NB4 (cell line): ENCODE measurements around the gene FKBP2.

Experiments used
- DNase-seq: peaks from one replicate; pipeline ENCODE4 v3.0.0; 2010; ENCODE audit warnings: low read depth
- H3K4me3 ChIP-seq: one replicate; pipeline ENCODE4 v1.5.1; 2011; ENCODE audit warnings: mild to moderate bottlenecking, low read depth, low read length, moderate library complexity
- MYC ChIP-seq: IDR thresholded peaks from 2 replicates; pipeline ENCODE4 v1.6.1; 2011; ENCODE audit warnings: low read depth, low read length
- POLR2A ChIP-seq: IDR thresholded peaks from 2 replicates; pipeline ENCODE4 v1.6.1; 2011; ENCODE audit warnings: mild to moderate bottlenecking; ENCODE audit not compliant: insufficient read length; ENCODE audit errors: extremely low read depth
- TF ChIP-seq, protein P1 (sequence below): IDR thresholded peaks from 2 replicates; pipeline ENCODE4 v1.6.1; 2011; ENCODE audit warnings: low read depth, low read length
- TF ChIP-seq, protein P2 (sequence below): IDR thresholded peaks from one replicate; pipeline ENCODE4 v1.5.1; 2012; ENCODE audit warnings: low read depth, low read length

Gene FKBP2

DNA sequence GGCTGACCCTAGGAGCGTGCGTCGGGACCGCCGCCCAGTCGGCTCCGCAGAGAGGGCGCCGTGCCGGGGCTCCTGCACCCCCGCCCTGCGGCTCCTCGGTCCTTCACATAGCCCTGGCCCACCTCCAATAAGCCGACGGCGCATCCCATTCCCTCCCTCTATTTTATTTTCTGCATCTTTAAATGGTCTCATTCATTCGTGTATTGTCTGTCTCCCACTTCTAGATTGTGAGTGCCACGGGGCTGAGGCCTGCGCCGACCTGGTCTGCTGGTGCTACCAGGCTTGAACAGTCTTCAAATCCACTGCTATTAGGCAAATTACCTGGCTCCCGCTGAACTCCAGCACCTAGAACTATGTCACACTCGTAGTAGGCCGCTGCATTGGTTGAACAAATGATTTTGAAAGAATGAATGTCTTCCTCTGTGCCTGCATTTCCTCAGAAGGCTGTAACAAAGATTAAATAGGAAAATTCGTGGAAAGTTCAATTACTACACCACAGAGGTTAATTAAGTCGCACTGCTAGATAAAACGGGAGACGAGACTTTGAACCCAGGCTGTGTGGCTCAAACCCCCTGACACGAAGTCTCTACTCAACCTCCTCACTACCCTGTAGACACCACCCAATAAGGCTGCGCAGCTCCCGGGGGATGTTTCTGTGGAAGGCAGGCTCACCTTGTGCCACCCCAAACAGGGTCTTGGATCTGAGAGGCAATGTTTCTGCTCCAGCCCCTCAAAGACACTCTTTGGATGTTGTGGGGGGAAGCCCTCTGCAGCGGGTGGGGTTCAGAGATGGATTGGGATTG lies 7.0 kb downstream of the FKBP2 start:
- no peak for DNase-seq
- TF ChIP-seq, protein P1, sequence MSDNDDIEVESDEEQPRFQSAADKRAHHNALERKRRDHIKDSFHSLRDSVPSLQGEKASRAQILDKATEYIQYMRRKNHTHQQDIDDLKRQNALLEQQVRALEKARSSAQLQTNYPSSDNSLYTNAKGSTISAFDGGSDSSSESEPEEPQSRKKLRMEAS = no peak
- H3K4me3 ChIP-seq = no peak overlapping the region

DNA sequence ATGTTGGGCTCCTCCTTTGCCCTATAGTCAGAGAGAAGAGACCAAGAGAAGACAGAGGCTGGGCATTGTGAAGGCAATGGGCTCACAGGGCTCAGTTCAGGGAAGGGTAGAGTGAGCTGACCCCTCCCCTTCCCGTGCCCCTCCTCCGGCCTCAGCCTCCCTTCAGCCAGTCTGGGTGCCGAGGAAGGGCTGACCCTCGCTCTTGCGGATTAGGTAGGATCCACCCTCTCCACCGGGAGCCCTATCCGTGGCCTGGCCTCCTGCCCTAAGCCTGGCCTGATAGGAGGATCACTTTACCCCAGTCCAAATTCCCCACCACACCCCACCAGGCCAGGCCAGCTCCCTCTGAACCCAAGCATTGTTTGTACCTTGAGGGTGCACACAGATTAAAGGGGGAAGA lies 7.7 kb downstream of the FKBP2 start:
- TF ChIP-seq, protein P2, sequence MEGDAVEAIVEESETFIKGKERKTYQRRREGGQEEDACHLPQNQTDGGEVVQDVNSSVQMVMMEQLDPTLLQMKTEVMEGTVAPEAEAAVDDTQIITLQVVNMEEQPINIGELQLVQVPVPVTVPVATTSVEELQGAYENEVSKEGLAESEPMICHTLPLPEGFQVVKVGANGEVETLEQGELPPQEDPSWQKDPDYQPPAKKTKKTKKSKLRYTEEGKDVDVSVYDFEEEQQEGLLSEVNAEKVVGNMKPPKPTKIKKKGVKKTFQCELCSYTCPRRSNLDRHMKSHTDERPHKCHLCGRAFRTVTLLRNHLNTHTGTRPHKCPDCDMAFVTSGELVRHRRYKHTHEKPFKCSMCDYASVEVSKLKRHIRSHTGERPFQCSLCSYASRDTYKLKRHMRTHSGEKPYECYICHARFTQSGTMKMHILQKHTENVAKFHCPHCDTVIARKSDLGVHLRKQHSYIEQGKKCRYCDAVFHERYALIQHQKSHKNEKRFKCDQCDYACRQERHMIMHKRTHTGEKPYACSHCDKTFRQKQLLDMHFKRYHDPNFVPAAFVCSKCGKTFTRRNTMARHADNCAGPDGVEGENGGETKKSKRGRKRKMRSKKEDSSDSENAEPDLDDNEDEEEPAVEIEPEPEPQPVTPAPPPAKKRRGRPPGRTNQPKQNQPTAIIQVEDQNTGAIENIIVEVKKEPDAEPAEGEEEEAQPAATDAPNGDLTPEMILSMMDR = no peak
- TF ChIP-seq POLR2A (no peak), MYC (no peak)
- TF ChIP-seq, protein P1 = no peak
- no peak for DNase-seq
- no peak overlapping the region for H3K4me3 ChIP-seq

DNA sequence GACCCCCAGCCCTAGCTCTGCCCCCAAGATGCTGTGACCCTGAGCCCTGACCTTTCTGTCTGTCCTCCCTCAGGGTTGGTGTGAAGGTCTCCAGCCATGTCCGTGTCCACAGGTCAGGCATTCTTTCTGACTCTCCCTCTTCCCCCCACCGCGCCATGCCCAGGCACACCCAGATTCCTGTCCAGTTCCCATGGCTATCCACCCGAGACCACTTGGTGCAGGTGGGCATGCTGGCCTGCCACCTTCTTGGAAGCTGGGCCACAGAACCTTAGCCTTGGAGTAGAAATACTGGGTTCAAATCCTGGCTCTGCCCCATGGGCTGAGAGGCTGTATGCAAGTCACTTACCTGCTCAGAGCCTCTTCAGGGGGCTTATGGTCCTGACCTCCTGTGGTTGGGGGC lies 8.1 kb downstream of the FKBP2 start:
- TF ChIP-seq, protein P2 = no peak
- TF ChIP-seq MYC (no peak), POLR2A (no peak)
- TF ChIP-seq, protein P1 = no peak
- DNase-seq = no peak
- no peak overlapping the region for H3K4me3 ChIP-seq

- H3K4me3 ChIP-seq = no peak overlapping the region
- no peak for TF ChIP-seq POLR2A
- no peak for TF ChIP-seq MYC
- TF ChIP-seq, protein P1 = no peak
- TF ChIP-seq, protein P2 = no peak
- no peak for DNase-seq
Measured at GRCh38 chr11:64249563-64250414, 8.9 kb downstream of the FKBP2 start.

DNA sequence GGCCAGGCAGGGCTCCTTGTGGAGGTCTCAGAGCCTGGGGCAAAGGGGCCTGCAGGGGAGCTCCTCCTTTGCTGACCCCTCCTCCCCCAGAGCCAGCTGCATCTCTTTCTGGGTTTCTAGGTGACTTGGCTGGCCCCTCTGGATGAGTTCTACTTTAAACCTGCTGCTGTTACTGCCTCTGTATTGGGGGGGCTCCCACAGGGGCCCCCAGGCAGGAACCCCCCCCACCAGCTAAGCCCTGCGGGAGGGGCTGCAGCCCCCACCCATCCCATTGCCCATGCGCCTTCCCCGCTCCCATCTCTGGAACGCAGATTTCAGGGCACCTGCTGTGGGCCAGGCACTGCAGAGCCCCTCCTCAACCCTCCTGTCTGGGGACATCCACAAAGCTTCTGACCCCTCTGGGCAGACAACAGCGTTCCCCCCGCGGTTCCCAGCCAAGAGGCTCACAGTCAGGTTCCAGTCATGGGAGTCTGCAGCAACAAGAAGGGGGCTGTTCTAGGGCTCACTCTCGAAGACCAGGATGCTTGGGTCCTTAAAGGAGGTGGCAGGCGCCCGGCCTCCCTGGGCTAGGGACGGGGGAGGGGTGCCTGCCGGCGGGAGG lies 9.6 kb downstream of the FKBP2 start:
- no peak overlapping the region for H3K4me3 ChIP-seq
- peak; percentile 68 for DNase-seq

More for the DNA sequence above, 9.6 kb downstream of the FKBP2 start:
- TF ChIP-seq MYC (no peak), POLR2A (no peak)
- TF ChIP-seq, protein P2 = no peak
- TF ChIP-seq, protein P1 = no peak; the same call in 1 of the 2 replicates
